Psoas muscle (tissue), 8 donors: ENCODE measurements around the gene CNIH4. TPM values are rescaled to one million over a fixed set of nuclear protein-coding genes. Genes with fewer than 3 reads are reported as not detected.
A peak's percentile ranks its signal among the peaks of the same experiment; 100 is the strongest.

Experiments
- ATAC-seq, 4 donors: fragments of 200-7000 bp; cut with Tn5 transposase; one replicate each; pipeline ENCODE4 v1.9.1; 2020; ENCODE audit warnings: moderate library complexity in 3 of 4, mild to moderate bottlenecking in 2 of 4
- DNase-seq, 2 donors: peaks; one replicate each; pipeline ENCODE4 v3.0.0-alpha.2; 2020
- H3K27ac ChIP-seq: fragments of 200-600 bp; one replicate; pipeline ENCODE4 v1.8.0; 2022
- H3K27me3 ChIP-seq, 3 donors: fragments of 200-600 bp in 1 of 3; one replicate each; pipeline versions ENCODE4 v1.6.1 to v1.8.0; 2013 to 2022; ENCODE audit warnings: low read length in 2 of 3, mild to moderate bottlenecking in 2 of 3, moderate library complexity in 1 of 3; ENCODE audit not compliant: insufficient read depth in 3 of 3
- H3K36me3 ChIP-seq, 2 donors: fragments of 200-600 bp in 1 of 2; one replicate each; pipeline versions ENCODE4 v1.6.1 to v1.8.0; 2013 to 2022; ENCODE audit warnings: low read depth in 1 of 2, mild to moderate bottlenecking in 1 of 2, moderate library complexity in 1 of 2; ENCODE audit not compliant: insufficient read depth in 1 of 2
- H3K4me1 ChIP-seq: fragments of 200-600 bp; one replicate; pipeline ENCODE4 v1.8.0; 2022
- H3K4me3 ChIP-seq: fragments of 200-600 bp; one replicate; pipeline ENCODE4 v1.8.0; 2022; ENCODE audit warnings: mild to moderate bottlenecking
- H3K9me3 ChIP-seq: fragments of 200-600 bp; one replicate; pipeline ENCODE4 v1.8.0; 2022
- WGBS, 3 donors: extraction: QIAGEN DNeasy Blood & Tissue Kit; methylation state at CpG; one replicate each; pipeline versions ENCODE4 v1.1.6 to v1.1.7; 2013; 5-methylcytosine and 5-hydroxymethylcytosine counted together
- intact Hi-C, 2 donors: fragments of 100-400 bp; cut with DNase I; formaldehyde crosslinking; loops; one replicate each; pipeline versions ENCODE4 v1.11.0 to v1.14.2; 2022
- polyA plus RNA-seq, 3 donors: library from polyadenylated mRNA; stranded (reverse); fragments of 200-250 nt; gene quantifications; one replicate each; pipeline ENCODE4 v1.2.3, GENCODE V29; 2013
- total RNA-seq, 4 donors: library from RNA; stranded (reverse); fragmentation: NEBNext Ultra II Directional in 2 of 4; extraction: Animal tissue kit (Norgen Biotek cat#: 25700) in 2 of 4; gene quantifications; one replicate each; pipeline versions ENCODE4 v1.2.1 to v1.2.4, GENCODE V29; 2021 to 2023
- TF ChIP-seq, protein P1 (sequence below): fragments of 200-600 bp; IDR thresholded peaks from one replicate; pipeline ENCODE4 v1.8.0; 2022; ENCODE audit warnings: antibody characterized with exemption
- donor health status: healthy with polysubstance abuse.
- donor health status: DM: no; HTN: no; CAD: no; lungs with moderate emphysema.
- donor health status: Bipolar disorder and iron deficiency.
- donor health status: healthy.
- donor health status: DM: yes; HTN: yes; CAD: no.
- donor health status: DM: no; HTN: no; CAD: no.
- donor health status: DM: no; HTN: no; CAD: no.
- donor health status: DM: yes; HTN: yes; CAD: no.

The CNIH4 gene
- total and polyA plus RNA-seq, 7 donors: 29.7 to 103 (median 38.4) TPM

DNA sequence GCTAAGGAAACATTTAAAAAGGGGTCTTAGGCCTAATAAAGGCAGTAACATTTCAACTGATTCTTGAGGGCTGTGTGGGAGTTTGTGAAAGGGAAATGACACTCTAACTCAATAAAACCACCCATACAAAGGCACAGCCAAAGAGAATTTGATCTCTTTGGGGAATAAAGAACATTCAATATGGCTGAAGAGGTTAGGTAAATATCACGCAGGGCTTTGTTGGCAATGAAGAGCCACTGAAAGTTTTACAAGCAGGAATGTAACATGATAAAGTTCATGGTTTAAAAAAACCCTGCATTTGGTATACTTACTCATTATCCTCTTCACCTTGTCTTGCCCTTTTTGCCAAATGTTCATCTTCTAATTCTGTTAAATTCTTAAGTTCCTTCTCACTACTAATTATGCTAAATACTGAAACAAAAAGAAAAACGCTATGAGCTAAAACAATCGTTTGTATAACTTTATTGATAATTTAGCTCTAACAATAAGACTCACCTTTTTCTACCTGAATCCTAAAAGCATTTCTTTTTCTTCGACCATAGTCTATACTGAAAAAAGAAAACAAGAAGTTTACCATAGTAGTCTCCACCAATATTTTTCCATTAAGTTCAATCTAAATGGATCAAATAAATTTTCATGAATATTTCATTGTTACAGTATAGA is 39.2 kb upstream of the CNIH4 start:
- no peak overlapping the region for H3K4me3 ChIP-seq
- WGBS, 3 donors: 70 to 90% (median 78%) methylated on average over 4 of the region's 4 CpGs
- intact Hi-C loops: no loop called here
- no peak overlapping the region for H3K27ac ChIP-seq
- DNase-seq: no peak
- no peaks in the 10 kb centered on the region for H3K9me3 ChIP-seq
- no peaks in the 10 kb centered on the region for H3K27me3 ChIP-seq
- no peak for ATAC-seq
- peaks cover 0 to 60% of the 10 kb centered on the region in 2 donors for H3K36me3 ChIP-seq
- H3K4me1 ChIP-seq: no peaks in the 10 kb centered on the region
- TF ChIP-seq, protein P1, sequence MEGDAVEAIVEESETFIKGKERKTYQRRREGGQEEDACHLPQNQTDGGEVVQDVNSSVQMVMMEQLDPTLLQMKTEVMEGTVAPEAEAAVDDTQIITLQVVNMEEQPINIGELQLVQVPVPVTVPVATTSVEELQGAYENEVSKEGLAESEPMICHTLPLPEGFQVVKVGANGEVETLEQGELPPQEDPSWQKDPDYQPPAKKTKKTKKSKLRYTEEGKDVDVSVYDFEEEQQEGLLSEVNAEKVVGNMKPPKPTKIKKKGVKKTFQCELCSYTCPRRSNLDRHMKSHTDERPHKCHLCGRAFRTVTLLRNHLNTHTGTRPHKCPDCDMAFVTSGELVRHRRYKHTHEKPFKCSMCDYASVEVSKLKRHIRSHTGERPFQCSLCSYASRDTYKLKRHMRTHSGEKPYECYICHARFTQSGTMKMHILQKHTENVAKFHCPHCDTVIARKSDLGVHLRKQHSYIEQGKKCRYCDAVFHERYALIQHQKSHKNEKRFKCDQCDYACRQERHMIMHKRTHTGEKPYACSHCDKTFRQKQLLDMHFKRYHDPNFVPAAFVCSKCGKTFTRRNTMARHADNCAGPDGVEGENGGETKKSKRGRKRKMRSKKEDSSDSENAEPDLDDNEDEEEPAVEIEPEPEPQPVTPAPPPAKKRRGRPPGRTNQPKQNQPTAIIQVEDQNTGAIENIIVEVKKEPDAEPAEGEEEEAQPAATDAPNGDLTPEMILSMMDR: no peak

DNA sequence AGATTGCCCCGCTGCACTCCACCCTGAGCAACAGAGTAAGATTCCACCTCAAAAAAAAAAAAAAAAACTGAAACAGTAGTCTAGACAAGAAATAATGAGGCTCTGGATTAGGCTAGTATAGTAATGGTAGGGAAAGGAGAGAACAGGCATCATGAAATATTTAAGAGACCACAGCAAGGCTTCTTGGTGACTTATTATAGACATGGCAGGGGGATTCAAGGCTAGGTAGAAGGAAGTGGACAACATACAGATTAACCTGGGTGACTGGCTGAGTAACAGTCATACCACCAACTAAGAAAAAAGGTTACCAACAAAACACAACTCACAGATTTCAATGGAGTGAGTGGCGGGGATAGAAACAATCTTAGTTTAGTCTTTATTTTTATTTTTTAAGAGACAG is 35.0 kb upstream of the CNIH4 start:
- Histone ChIP-seq H3K27me3 (no peaks in the 10 kb centered on the region), H3K4me3 (no peak overlapping the region), H3K36me3 (peaks cover 0 to 56% of the 10 kb centered on the region in 2 donors), H3K27ac (no peak overlapping the region), H3K4me1 (no peaks in the 10 kb centered on the region), H3K9me3 (no peaks in the 10 kb centered on the region)
- TF ChIP-seq, protein P1: no peak
- no peak for DNase-seq
- intact Hi-C loops: no loop called here
- 93 to 100% (median 99%) methylated on average over 2 of the region's 2 CpGs for WGBS, 3 donors
- no peak for ATAC-seq

DNA sequence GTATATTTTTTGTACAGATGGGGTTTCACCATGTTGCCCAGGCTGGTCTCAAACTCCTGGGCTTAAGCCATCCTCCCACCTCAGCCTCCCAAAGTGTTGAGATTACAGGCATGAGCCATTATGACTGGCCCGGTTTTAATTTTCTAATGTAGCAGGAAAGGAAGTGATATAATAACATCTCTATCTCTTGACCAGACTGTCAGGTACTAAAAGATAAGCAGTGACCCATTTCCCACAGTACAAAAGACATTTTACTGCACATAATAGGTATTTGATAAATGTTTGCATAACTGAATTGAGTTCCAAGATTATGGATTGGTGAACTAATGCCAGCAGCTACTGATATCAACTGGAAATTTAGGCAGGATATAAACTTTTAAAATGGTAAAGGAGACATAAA is 30.7 kb upstream of the CNIH4 start:
- no peak for ATAC-seq
- H3K4me3 ChIP-seq: no peak overlapping the region
- H3K36me3 ChIP-seq: peaks cover 0 to 45% of the 10 kb centered on the region in 2 donors
- TF ChIP-seq, protein P1: no peak
- peaks cover 7% of the 10 kb centered on the region for H3K4me1 ChIP-seq
- no peak for DNase-seq
- no peaks in the 10 kb centered on the region for H3K9me3 ChIP-seq
- no peaks in the 10 kb centered on the region for H3K27me3 ChIP-seq
- 73 to 87% (median 85%) methylated on average over 1 of the region's 1 CpG for WGBS, 3 donors
- H3K27ac ChIP-seq: no peak overlapping the region
- intact Hi-C loops: no loop called here

GRCh38 chr1:224328644-224329043 is 28.0 kb upstream of the CNIH4 start:
- TF ChIP-seq, protein P1: no peak
- Histone ChIP-seq H3K4me3 (peak overlapping the region; percentile 76), H3K27ac (no peak overlapping the region), H3K4me1 (peaks cover 10% of the 10 kb centered on the region), H3K27me3 (no peaks in the 10 kb centered on the region), H3K36me3 (peaks cover 0 to 34% of the 10 kb centered on the region in 2 donors), H3K9me3 (no peaks in the 10 kb centered on the region)
- ATAC-seq (no peak), DNase-seq (no peak)
- WGBS, 3 donors: 79 to 84% (median 80%) methylated on average over 6 of the region's 6 CpGs
- intact Hi-C loops: no loop called here

- Histone ChIP-seq H3K27ac (peak overlapping the region; percentile 94), H3K4me3 (peak overlapping the region; percentile 76), H3K4me1 (peaks cover 17% of the 10 kb centered on the region), H3K27me3 (no peaks in the 10 kb centered on the region), H3K9me3 (no peaks in the 10 kb centered on the region), H3K36me3 (peaks cover 0 to 26% of the 10 kb centered on the region in 2 donors)
- TF ChIP-seq, protein P1: no peak
- DNase-seq (no peak), ATAC-seq (no peak)
- intact Hi-C loops: no loop called here
- WGBS, 3 donors: 0% methylated on average over 7 of the region's 7 CpGs
Measured at GRCh38 chr1:224329484-224329841, 27.2 kb upstream of the CNIH4 start.
